HG03439 (cell line): Measurements from ENCODE around the gene CABS1.

Experiments used
- ATAC-seq: cut with Tn5 transposase; IDR thresholded peaks from one replicate; pipeline ENCODE4 v1.9.1; 2021; ENCODE audit warnings: mild to moderate bottlenecking, moderate library complexity; ENCODE audit not compliant: unreplicated experiment

Gene CABS1

DNA sequence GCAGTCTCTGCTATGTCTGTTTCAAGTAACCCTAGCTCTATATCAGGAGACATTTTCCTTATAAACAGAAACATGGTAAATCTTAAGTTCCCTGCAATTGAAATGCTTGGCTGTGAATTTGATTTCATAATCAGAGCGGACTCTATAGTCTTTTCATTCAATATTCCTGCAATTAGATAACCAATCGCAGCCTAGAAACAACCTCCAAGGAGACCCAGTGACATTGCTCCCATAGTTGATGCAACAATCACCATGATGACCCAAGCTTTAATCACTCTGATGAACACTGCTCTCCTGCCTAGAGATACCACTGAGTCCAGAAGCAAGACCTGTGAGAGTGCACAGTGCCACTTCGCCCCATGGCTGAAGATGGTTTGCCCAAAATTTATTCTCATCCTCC, at the start of gene CABS1:
Gene CABS1 (plus strand): TSS at position 301 of the 400 bp plus-strand sequence. CDS start 59 bp downstream, at position 360.
- ATAC-seq, result no peak

DNA sequence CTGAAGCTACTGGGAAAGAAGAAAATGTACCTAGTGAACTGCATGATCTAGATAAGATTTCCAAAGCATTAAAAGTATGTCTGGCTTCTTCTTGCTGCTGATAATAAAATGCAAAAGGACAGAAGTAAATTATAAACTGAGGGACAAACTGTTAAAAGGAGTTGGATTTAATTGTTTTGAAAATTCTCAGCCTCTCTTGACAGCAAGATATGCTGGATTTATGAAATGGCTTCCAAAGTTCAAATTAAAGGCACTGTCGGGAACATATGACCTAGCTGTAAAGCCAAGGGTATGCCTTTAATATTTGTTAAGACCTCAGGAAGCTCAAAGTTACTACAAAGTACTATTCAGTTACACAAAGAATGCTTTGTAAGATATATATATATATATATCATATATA, 46.1 kb upstream of the CABS1 start:
- no peak for ATAC-seq

DNA sequence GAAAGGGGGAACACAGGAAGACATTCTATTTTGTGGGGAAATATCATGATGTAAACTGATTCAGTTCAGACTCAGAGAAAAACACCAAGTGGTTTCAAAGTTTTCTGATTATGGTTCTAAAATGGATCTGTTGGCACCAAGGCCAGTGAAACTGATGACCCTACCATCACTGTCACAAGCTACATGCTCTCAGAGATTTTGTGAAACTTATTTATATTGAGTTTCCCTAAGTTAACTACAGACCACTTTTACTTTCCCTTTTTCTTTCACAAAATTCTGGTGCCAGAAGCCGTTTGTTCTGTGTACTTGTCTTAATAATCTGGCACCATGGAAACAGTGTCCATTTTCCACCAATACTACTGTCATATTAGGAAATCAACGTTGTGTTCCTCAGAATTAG, 43.4 kb upstream of the CABS1 start:
- no peak for ATAC-seq

GRCh38 chr4:70297576-70297975, 37.2 kb upstream of the CABS1 start:
- ATAC-seq, result no peak

DNA sequence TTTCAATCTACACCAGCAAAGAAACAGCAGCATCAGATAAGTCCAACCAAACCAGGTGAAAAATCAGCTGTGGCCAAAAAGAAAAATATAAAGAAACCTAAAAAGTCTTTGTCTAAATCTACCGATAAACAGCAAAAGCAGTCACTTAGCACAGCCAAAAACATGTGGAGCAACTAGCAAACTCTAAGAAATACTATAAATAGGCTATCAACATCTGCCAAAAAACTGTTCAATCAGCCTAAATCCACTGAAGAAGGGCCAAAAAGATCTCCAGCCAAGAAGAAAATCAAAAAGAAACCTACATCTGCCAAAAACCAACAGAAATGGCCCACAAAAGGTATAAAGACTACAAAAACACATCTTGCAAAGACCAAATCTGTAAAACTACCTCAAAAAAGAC, 36.7 kb upstream of the CABS1 start:
- no peak for ATAC-seq

- ATAC-seq, result no peak
Observed at GRCh38 chr4:70299643-70300042, 35.1 kb upstream of the CABS1 start.

DNA sequence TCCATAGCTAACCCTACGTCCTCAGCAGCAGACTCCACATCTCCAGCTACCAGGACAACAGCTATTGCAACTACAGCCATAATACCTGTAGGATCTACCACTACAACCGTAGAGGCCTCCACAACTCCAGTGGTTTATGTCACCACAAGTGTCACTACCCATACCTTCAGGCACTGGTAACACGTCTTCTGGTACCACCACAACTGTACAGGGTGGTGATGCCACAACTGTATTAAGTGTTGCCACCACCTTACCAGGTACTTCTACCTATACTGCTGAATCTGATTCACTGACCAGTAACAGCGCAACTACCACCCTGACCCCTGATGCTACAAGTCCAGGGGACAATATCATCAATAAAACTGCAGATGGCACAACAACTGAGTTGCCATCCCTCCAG, 34.6 kb upstream of the CABS1 start:
- no peak for ATAC-seq

GRCh38 chr4:70303090-70303489, 31.7 kb upstream of the CABS1 start:
- no peak for ATAC-seq

GRCh38 chr4:70305601-70306000, 29.2 kb upstream of the CABS1 start:
- no peak for ATAC-seq

DNA sequence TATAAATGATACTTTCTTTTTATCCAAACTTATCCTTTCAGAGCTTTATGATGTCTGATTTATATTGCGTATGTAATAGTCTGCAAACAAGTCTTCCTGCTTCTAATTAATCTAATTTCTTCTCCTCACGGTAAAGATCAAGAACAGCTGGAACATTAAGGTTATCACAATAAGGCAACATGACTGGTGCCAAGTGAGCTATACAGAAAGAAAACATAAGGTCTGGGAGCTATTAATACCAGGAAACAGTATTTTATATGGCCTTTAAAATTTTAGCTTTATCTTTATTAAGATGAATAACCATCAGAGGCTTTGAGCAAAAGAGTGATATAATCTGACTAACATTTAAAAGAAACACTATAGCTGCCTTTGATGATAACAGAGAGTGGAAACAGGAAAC, 28.7 kb upstream of the CABS1 start:
- no peak for ATAC-seq

DNA sequence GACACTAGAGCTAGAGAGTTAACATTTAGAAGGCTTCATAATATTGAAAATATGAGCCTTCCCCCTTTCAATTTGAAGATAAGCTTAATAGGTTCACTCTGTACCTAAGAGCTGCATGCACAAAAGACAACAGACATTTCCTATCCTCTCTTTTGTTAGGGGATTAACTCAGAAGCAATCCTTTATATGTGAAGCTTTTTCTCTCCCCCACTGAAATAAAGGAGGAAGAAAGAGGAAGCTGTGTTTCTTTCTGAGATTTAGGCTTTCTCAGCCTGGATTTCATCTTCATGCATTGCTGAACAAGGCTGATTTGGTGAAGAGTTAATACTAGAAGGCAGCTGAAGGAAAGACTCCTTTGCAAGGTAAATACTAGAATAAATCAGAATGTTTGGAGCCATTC, 21.0 kb upstream of the CABS1 start:
- ATAC-seq, result no peak

GRCh38 chr4:70315928-70316327, 18.9 kb upstream of the CABS1 start:
- peak; percentile 65 for ATAC-seq

- no peak for ATAC-seq
Observed at GRCh38 chr4:70326052-70326451, 8.7 kb upstream of the CABS1 start.

GRCh38 chr4:70336043-70336442, 1.3 kb downstream of the CABS1 start:
- no peak for ATAC-seq

- ATAC-seq, result no peak
Observed at GRCh38 chr4:70337886-70338420, 3.2 kb downstream of the CABS1 start.

- no peak for ATAC-seq
Observed at GRCh38 chr4:70356185-70356584, 21.4 kb downstream of the CABS1 start.

- ATAC-seq, result no peak
Observed at GRCh38 chr4:70359115-70359661, 24.4 kb downstream of the CABS1 start.

DNA sequence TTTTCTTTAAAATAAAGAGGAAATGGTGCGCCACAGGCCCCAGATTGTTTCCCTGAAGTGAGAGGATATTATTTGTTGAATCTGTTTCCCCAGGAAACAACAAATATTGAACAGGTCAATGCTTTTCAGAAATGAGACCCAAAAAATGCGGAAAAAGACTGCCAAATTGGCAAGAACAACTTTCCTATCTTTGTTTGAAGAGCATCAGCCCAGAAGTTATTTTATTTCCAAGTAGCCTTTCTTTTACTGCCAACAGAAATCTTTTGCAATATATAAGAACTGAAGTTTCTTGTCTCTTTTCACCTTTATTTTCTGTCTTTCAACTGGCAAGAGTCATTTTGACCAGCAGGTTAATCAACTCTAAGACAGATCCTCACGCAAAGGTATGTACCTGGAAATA, 25.7 kb downstream of the CABS1 start, which contains the start of gene SMR3A:
Gene SMR3A (plus strand): TSS at position 301 of the 400 bp plus-strand sequence. CDS start 1,356 bp downstream, outside the sequence.
- no peak for ATAC-seq

DNA sequence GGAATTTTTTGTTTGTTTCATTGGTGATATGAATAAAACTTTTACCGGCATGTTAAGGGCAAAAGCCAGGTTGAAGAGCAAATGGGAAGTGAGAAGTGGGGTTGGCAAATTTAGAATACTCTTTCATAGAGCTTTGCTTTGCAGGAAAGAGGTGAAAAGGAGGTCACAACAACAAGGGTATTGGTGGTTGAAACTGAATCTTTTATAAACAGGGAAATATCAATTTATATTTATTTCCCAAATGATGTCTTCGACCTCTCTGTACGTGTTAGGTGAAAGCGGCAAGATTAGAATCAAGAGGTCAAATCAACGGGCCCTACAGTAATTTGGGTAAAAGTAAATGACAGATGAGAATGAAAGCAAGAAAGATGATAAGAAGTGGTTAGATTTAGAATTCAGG, 29.2 kb downstream of the CABS1 start:
- ATAC-seq, result no peak

- ATAC-seq, result no peak
Observed at GRCh38 chr4:70365479-70365878, 30.7 kb downstream of the CABS1 start.

DNA sequence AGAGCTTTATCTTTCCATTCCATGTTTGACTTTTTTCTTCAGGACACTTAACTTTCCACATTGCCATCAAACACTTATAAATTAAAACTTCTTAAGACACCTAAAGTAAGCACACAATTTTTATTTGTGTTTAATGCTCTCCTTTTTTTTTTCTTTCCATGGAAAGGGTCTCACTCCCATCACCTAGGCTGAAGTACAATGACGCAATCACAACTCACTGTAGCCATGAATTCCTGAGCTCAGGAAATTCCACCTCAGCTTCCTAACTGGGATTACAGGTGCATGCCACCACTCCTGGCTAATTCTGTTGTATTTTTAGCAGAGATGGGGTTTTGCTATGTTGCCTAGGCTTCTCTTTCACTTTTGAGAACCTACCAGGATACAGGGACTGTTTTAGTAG, 33.0 kb downstream of the CABS1 start:
- no peak for ATAC-seq

DNA sequence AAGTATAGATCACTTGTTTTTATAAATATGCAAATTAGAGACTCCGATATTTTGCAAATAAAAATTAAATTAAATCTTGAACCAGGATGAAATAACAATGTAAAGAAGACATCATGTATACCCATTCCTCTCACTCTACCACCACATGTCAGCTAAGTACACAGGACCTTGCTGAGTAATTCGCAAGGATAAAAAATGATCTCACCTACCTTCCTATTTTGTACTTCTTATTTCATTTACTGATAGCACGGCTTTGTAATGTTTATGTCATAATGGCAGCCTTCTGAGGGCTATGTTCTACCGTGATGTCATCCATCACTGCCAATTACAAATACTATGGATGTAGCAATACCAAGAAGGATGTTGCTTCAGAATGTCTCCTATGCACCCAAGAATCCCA, 37.2 kb downstream of the CABS1 start:
- no peak for ATAC-seq

DNA sequence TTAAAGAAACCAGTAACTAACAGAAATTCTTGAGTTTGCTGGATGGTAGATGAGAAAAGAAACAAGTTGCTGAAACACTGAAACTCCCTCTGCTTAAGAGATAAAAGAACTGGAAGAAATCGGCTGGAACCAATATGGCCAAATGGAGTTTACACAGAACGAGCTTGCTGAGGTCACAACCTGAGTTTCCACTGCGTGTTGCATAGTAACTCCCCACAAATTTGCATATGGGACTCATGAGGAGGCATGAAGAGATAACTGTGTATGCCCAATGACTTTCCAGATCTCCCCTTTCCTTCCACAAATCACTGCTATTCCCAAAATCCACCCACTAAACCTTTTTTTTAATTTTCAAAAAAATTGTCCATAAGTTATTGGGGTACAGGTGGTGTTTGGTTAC, 38.0 kb downstream of the CABS1 start:
- no peak for ATAC-seq
